Measurements from ENCODE around the gene ZNF225.
A peak's percentile ranks its signal among the peaks of the same experiment; 100 is the strongest.
"Not testable (repeated sequence)": the region's sequence is repeated elsewhere in the genome, so short reads cannot be mapped to it uniquely, and the experiment has no call there.

Gene ZNF225

DNA sequence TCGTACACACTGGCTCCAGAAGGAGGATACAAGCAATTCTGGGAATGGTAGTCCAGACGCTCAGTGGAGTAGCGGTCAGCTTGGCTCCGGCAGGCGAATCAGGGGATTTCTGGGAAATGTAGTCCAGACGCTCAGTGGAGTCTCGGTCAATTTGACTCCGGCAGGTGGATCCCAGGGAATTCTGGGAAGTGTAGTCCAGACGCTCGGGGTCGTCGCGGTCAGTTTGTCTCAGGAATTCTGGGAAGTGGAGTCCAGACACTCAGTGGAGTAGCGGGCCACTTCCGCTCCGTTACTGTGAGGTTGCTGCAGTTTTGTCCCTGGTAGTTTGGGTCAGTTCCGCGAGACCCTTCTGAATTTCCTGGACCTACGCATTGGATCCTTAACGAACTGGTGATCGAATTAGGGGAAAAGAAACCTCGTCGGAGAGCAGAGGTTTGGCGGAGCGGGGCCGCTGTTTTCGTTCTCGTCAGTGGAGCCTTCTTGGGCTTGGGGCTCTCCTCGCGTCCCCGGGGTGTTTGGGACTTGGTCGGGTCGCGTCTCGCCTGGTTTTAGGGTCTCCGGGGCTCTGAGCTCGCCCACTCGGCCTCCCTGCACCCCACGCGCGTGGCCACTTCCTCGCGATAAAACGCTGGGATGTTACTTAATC lies at the start of gene ZNF225:
TSS of gene ZNF225 (plus strand) at position 262 of the 646 bp plus-strand sequence. CDS start 2,429 bp downstream, outside the sequence.
- DNase-seq (ENCODE audit: low spot score), result peak; percentile 99

DNA sequence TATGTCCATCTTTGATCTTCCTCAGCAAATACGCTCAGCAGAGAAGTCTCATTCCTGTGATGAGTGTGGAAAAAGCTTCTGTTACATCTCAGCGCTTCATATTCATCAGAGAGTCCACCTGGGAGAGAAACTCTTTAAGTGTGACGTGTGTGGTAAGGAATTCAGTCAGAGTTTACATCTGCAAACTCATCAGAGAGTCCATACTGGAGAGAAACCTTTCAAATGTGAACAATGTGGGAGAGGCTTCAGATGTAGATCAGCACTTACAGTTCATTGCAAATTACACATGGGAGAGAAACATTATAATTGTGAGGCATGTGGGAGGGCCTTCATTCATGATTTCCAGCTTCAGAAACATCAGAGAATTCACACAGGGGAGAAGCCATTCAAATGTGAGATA lies 46.9 kb upstream of the ZNF225 start:
- DNase-seq (ENCODE audit: low spot score), result no peak

GRCh38 chr19:44069415-44069814 lies 43.8 kb upstream of the ZNF225 start:
- DNase-seq (ENCODE audit: low spot score), result no peak

DNA sequence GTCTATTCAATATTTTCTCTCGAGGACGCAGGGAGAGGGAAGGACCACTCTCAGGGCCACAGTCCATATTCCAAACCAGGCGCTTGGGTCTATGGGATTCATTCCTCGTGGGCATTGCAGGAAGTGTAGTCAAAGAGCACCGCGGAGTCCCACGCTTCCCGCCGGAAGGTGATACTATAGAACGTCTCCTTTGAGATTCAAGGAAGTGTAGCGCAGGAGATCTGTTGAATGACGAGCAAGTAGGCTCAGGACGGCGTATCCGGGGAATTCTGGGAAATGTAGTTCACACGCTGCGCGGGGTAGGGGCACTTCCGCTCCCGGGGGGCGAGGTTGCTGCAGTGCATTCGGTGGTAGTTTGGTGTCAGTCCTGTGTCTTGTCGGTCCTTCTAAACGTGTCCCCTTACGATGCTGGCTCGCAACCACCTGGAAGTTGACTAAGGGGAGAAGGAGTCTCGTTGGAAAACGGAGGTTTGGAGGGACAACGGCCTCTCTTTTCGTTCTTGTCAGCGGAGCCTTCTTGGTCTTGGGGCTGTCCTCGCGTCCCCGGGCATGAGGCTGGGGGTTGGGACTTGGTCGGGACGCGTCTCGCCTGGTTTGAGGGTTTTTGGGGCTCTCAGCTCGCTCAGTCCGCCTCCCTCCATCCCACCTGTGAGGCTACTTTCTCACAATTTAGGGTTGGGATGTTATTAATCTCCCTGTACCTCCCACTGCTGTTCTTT lies 41.2 kb upstream of the ZNF225 start, which contains the start of gene ZNF284:
TSS of gene ZNF284 (plus strand) at position 336 of the 719 bp plus-strand sequence. CDS start 4,231 bp downstream, outside the sequence.
- peak; percentile 97 for DNase-seq (ENCODE audit: low spot score)

GRCh38 chr19:44072543-44073401 lies 40.4 kb upstream of the ZNF225 start:
- peak; percentile 43 for DNase-seq (ENCODE audit: low spot score)

DNA sequence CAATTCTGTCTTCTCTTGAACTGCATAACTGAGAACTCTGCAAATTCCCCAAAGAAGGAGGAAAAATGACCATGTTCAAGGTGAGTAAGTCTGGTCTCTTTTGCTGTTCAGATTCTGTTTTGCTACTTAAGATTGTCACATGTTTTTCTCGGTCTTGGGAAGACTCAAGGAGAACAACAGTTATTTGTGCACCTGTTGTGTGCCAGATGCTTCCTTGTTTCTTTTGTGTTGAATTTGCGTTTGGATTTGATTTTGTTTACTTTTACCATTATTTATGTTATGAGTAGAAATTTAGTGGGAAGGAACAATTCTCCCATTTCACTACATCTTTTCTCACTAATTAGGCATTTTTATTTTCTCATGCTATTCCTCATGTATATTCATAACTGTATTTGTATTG lies 36.9 kb upstream of the ZNF225 start:
- DNase-seq (ENCODE audit: low spot score), result no peak

DNA sequence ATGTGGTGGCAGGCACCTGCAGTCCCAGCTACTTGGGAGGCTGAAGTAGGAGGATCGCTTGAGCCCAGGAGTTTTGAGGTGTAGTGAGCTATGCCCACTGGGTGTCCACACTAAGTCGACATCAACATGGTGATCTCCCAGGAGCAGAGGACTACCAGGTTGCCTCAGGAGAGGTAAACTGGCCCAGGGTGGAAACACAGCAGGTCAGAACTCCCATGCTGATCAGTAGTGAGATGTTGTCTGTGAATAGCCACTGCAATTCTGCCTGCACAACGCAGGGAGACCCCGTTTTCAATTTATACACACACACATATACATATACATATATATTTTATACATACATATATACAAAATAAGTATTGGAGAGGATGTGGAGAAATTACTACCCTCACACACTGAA lies 21.1 kb upstream of the ZNF225 start:
- DNase-seq (ENCODE audit: low spot score), result no peak

- peak; percentile 95 for DNase-seq (ENCODE audit: low spot score)
These were observed 19.1 kb upstream of the ZNF225 start, which contains the start of gene ZNF224 for GRCh38 chr19:44093931-44094765. TSS of gene ZNF224 (plus strand) at chr19:44094361. CDS start at chr19:44097874, 3,513 bp downstream.

- DNase-seq (ENCODE audit: low spot score), result no peak
These were observed 5.4 kb upstream of the ZNF225 start for GRCh38 chr19:44107751-44108150.

- no peak for DNase-seq (ENCODE audit: low spot score)
These were observed 3.7 kb upstream of the ZNF225 start for GRCh38 chr19:44109458-44109857.

DNA sequence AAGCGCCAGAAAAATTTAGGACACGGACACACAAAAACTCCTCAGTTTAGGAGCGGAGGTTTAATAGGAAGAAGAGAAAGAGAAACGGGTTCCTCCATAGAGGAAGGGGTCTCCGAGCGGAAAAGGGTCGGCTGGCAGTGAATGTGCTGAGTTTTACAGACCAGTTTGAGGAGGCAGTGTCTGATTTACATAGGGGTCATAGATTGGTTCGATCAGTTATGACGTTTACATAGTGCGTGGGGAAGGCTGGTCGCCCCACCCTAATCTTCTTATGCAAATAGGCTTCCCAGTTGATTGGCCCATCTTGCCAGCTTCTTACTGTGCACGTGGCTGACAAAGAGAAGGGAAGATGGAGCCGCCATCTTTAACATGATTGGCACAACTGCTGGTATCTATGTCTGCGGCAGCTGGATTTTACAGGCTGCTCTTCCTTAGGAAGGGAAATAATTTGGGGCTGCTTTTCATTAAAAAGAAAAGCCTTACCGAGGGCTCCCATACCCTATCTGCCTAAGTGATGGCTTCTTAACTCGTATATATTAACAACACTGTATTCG lies 1.2 kb upstream of the ZNF225 start:
- peak; percentile 96 for DNase-seq (ENCODE audit: low spot score)

GRCh38 chr19:44112802-44113137 lies 429 bp upstream of the ZNF225 start:
- DNase-seq (ENCODE audit: low spot score), result no peak

DNA sequence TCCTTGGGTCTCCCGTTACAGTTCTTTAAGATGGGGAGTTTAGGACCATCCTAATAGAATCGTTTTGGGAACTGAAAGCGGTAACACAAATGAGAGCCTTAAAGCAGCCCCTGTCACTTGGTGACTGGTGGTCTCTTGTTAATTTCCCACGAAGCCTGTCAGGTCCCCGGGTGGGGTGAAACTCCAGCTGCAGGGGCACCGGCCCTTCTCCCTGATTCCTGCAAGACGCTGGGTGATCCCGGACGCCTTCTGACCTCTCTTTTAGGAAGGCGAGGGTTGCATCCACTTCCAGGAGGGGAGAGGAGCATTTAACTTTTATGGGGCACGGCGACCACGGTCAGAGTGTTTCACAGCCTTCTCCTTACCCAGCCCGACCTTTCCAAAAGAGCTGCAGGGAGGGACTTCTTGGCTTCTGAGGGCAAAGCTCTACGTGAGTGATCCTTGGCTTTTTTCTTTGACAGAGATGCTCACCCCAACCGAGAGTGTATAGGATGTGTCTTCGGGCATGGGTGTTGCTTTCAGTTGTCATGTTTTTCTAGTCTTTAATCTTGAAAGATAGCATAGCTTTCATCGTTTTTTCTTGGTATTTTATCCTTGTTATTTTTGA lies 688 bp downstream of the ZNF225 start:
- peak; percentile 39 for DNase-seq (ENCODE audit: low spot score)

GRCh38 chr19:44121162-44121561 lies 8.0 kb downstream of the ZNF225 start:
- not testable (repeated sequence) for DNase-seq (ENCODE audit: low spot score)

DNA sequence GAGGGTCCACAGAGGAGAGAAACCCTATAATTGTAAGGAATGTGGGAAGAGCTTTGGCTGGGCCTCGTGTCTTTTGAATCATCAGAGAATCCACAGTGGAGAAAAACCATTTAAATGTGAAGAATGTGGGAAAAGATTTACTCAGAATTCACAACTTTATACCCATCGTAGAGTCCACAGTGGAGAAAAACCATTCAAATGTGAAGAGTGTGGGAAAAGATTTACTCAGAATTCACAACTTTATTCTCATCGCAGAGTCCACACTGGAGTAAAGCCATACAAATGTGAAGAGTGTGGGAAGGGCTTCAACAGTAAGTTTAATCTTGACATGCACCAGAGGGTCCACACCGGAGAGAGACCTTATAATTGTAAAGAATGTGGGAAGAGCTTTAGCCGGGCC lies 18.8 kb downstream of the ZNF225 start:
- DNase-seq (ENCODE audit: low spot score), result no peak

- peak; percentile 82 for DNase-seq (ENCODE audit: low spot score)
These were observed 28.2 kb downstream of the ZNF225 start, which contains the start of gene ZNF234 for GRCh38 chr19:44141191-44142058. TSS of gene ZNF234 (plus strand) at chr19:44141554. CDS start at chr19:44144633, 3,079 bp downstream.

GRCh38 chr19:44142059-44142433 lies 28.8 kb downstream of the ZNF225 start:
- DNase-seq (ENCODE audit: low spot score), result peak; percentile 67

DNA sequence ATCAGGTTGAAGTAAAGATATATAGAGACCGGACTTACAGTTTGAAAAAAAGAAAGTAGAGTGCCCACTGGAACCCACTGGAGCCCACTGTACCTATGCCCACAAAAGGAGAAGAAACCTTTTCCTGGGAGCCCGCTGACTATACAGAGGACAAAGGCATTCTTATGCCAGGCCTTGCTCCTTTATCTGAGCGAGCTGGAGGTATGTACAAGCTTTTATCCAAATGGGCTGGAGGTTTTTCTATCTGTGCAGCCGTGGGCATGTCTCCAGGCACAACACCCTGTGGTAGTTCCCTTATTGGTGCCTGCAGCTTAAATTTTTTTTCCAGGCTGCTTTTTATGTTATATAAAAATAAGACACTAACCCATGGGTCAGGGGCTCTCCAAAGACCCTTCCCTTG lies 36.6 kb downstream of the ZNF225 start:
- DNase-seq (ENCODE audit: low spot score), result no peak

- DNase-seq (ENCODE audit: low spot score), result no peak
These were observed 38.3 kb downstream of the ZNF225 start for GRCh38 chr19:44151491-44151890.

- no peak for DNase-seq (ENCODE audit: low spot score)
These were observed 43.3 kb downstream of the ZNF225 start for GRCh38 chr19:44156475-44156874.
